Colonic mucosa (tissue), 4 donors: ENCODE results near the gene MRGPRX1. TPM values are rescaled to one million over a fixed set of nuclear protein-coding genes. Genes with fewer than 3 reads are reported as not detected.

Experiments
- DNase-seq: peaks from one replicate; pipeline ENCODE4 v3.0.0-alpha.2; 2020
- H3K27ac ChIP-seq: fragments of 200-600 bp; one replicate; pipeline ENCODE4 v1.8.0; 2021
- H3K27me3 ChIP-seq: fragments of 200-600 bp; one replicate; pipeline ENCODE4 v1.8.0; 2021
- H3K36me3 ChIP-seq: fragments of 200-600 bp; one replicate; pipeline ENCODE4 v1.8.0; 2021
- H3K4me1 ChIP-seq: fragments of 200-600 bp; one replicate; pipeline ENCODE4 v1.8.0; 2021; ENCODE audit warnings: mild to moderate bottlenecking
- H3K4me3 ChIP-seq: fragments of 200-600 bp; one replicate; pipeline ENCODE4 v1.8.0; 2021
- H3K9ac ChIP-seq, 2 donors: one replicate each; pipeline ENCODE4 v1.7.0; 2013; ENCODE audit warnings: control low read depth in 2 of 2, low read depth in 2 of 2, low read length in 2 of 2
- H3K9me3 ChIP-seq: fragments of 200-600 bp; one replicate; pipeline ENCODE4 v1.8.0; 2021
- CTCF ChIP-seq: fragments of 200-600 bp; IDR thresholded peaks from one replicate; pipeline ENCODE4 v1.8.0; 2022; ENCODE audit warnings: antibody characterized with exemption, mild to moderate bottlenecking
- intact Hi-C: fragments of 100-400 bp; cut with DNase I; formaldehyde crosslinking; loops from one replicate; pipeline ENCODE4 v1.14.1; 2022
- total RNA-seq, 2 donors: library from RNA; stranded (reverse); fragmentation: NEBNext Ultra II Directional in 1 of 2; extraction: Animal tissue kit (Norgen Biotek cat#: 25700) in 1 of 2; gene quantifications; one replicate each; pipeline ENCODE4 v1.2.1, GENCODE V29; 2021
- donor health status: healthy.
- donor health status: DM: no; HTN: no; CAD: no.
- donor health status: DM: no; HTN: no; CAD: no.

The MRGPRX1 gene
- total RNA-seq, 2 donors from 2014 or later, result not detected

- Histone ChIP-seq H3K27me3 (no peaks in the 10 kb centered on the region), H3K27ac (no peak overlapping the region), H3K9ac (no peak overlapping the region), H3K4me3 (no peak overlapping the region), H3K4me1 (no peaks in the 10 kb centered on the region), H3K9me3 (no peaks in the 10 kb centered on the region), H3K36me3 (no peaks in the 10 kb centered on the region)
- TF ChIP-seq CTCF, result no peak
- intact Hi-C loops, result loop anchor here (10.0 kb wide), 1 partner anchor 62 kb away; no protein-coding TSS in a partner anchor
- DNase-seq, result no peak
Measured at GRCh38 chr11:18972336-18972735, 33.1 kb upstream of the MRGPRX1 start.

- intact Hi-C loops, result loop anchor here (10.0 kb wide), 1 partner anchor 65 kb away; no protein-coding TSS in a partner anchor
- no peaks in the 10 kb centered on the region for H3K27me3 ChIP-seq
- TF ChIP-seq CTCF, result no peak
- H3K9me3 ChIP-seq, result no peaks in the 10 kb centered on the region
- H3K36me3 ChIP-seq, result no peaks in the 10 kb centered on the region
- no peaks in the 10 kb centered on the region for H3K4me1 ChIP-seq
- H3K9ac ChIP-seq, result no peak overlapping the region
- H3K27ac ChIP-seq, result no peak overlapping the region
- DNase-seq, result no peak
- H3K4me3 ChIP-seq, result no peak overlapping the region
Measured at GRCh38 chr11:18969720-18970119, 30.5 kb upstream of the MRGPRX1 start.

- intact Hi-C loops, result no loop called here
- no peak overlapping the region for H3K27ac ChIP-seq
- H3K4me3 ChIP-seq, result no peak overlapping the region
- no peaks in the 10 kb centered on the region for H3K4me1 ChIP-seq
- no peak for DNase-seq
- no peaks in the 10 kb centered on the region for H3K36me3 ChIP-seq
- H3K27me3 ChIP-seq, result no peaks in the 10 kb centered on the region
- no peaks in the 10 kb centered on the region for H3K9me3 ChIP-seq
- no peak for TF ChIP-seq CTCF
- no peak overlapping the region for H3K9ac ChIP-seq
Measured at GRCh38 chr11:18958221-18958910, 19.2 kb upstream of the MRGPRX1 start.

GRCh38 chr11:18956630-18957029 is 17.4 kb upstream of the MRGPRX1 start:
- intact Hi-C loops, result no loop called here
- Histone ChIP-seq H3K27me3 (no peaks in the 10 kb centered on the region), H3K36me3 (no peaks in the 10 kb centered on the region), H3K4me3 (no peak overlapping the region), H3K9ac (no peak overlapping the region), H3K9me3 (no peaks in the 10 kb centered on the region), H3K4me1 (no peaks in the 10 kb centered on the region), H3K27ac (no peak overlapping the region)
- no peak for DNase-seq
- TF ChIP-seq CTCF, result no peak

GRCh38 chr11:18936002-18936673 is 3.1 kb downstream of the MRGPRX1 start:
- TF ChIP-seq CTCF, result no peak
- H3K4me1 ChIP-seq, result no peaks in the 10 kb centered on the region
- no peaks in the 10 kb centered on the region for H3K27me3 ChIP-seq
- no peak overlapping the region for H3K4me3 ChIP-seq
- DNase-seq, result no peak
- no peak overlapping the region for H3K9ac ChIP-seq
- H3K36me3 ChIP-seq, result no peaks in the 10 kb centered on the region
- H3K9me3 ChIP-seq, result no peaks in the 10 kb centered on the region
- no peak overlapping the region for H3K27ac ChIP-seq
- intact Hi-C loops, result no loop called here
